Stimulated activated CD4-positive, alpha-beta T cell treated with anti-CD3 and anti-CD28 coated beads, Interleukin-4, amount 100 ng/mL, for 4 hours (primary cell): ENCODE data around the gene ERFE.
"Not testable (repeated sequence)": the region's sequence is repeated elsewhere in the genome, so short reads cannot be mapped to it uniquely, and the experiment has no call there.

Experiments
- DNase-seq, 2 experiments: peaks; one replicate each; pipeline ENCODE4 v3.0.0-alpha.2; 2020

The ERFE gene

DNA sequence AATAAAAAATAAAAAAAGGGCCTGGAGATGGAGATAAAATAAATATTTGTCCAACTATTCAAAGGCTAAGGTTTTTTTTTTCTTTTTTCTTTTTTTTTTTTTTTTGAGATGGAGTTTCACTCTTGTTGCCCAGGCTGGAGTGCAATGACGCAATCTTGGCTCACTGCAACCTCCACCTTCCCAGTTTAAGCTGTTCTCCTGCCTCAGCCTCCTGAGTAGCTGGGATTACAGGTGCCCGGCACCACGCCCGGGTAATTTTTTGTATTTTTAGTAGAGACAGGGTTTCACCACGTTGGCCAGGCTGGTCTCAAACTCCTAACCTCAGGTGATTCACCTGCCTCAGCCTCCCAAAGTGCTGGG lies 12.3 kb downstream of the ERFE start:
- not testable (repeated sequence) for DNase-seq

DNA sequence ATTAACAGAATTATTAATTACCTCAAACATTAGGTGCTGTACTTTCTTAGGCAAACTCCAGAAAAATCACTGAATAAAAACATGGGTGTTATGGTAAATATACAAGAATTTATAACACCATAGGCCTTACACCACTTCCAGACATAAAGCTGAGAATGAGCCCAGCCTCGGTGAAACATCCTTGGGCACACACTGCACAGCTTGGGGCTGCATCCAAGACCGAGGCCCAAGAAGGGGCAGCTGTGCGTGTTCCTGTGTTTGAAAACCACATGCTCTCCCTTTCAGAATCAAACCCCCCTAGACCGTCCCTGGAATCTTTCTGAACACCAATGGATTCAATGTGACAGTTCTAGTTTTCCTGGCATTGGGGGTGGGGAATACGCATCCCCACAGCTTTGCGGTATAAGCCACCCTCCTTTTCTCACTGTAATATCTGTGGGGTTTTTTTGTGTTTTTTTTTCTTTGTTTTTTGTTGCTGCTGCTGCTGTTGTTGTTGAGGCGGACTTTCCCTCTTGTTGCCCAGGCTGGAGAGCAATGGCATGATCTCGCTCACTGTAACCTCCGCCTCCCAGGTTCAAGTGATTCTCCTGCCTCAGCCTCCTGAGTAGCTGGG lies 12.9 kb downstream of the ERFE start:
- no peak for DNase-seq

DNA sequence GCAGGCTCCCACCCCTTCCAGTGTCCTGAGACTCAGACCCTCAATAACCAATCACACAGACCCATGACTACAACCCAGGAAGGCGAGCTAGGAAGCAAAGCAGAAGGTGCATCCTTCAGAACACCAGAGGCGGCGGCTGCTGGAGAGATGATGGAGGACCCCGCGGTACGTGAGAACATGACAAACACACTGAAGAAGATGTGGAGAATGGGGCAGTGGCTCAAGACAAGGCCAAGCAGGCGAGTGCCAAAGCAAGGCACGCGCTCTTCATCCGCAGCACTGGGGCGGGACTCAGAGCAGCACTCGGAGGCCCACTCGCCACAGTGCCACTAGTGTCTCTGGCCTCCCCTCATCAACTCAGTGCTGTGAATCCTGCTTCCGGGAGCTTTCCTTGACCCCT lies 13.7 kb downstream of the ERFE start:
- no peak for DNase-seq

DNA sequence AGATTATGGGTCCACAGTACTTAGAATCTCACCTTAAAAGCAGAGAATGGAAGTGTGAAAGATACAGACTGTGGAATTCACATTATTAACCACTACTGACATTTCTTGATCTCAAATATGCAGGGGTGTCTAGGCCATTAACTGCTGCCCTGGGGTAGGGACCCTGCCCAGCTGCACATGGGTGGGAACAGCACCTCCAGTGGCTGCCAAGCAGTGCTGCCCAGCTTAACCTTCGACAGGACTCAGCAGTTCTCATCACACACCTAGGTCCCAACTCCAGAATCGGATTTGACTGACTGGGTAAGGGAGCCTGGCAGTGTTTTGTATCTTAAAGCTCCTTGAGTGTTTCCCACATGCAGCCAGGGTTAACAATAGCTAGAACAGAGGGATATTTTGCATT lies 14.9 kb downstream of the ERFE start:
- DNase-seq: no peak

DNA sequence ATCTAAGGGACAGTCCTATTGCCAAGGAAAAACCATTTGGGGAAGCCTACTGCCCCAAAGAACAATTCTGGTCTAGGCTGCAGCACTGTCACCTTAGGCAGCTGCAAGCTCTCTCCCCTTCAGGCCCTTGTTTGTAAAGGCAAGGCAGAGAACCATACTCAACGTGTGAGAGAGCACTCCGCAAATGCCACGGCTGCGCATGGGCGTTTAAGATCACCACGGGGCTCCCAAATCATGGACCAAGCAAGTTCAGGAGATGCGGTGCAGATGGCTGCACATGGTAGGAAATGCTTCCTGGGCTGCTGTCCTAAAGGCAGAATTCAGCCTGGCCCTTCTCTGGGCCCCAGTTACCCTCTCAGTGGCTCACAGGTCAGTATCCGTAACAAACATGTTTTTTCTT lies 15.5 kb downstream of the ERFE start:
- DNase-seq: no peak

DNA sequence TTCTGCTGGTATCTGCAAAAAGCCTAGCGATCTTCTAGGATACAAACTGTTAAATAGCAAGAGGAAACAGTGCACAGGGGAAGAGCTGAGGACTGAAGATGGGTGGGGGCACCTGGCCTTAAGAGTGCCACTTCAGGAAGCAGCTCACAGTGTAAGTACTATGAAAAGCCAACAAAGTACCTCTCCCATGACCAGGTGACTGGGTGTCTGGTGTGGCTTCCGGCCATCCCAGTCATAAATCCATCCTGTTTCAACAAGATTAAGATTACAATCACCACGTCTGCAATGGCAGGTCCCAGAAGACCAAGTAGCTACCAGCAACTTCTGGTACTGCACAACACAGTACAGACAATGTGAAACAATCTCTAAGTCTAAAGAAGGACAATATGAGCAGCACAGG lies 15.9 kb downstream of the ERFE start:
- DNase-seq: no peak

DNA sequence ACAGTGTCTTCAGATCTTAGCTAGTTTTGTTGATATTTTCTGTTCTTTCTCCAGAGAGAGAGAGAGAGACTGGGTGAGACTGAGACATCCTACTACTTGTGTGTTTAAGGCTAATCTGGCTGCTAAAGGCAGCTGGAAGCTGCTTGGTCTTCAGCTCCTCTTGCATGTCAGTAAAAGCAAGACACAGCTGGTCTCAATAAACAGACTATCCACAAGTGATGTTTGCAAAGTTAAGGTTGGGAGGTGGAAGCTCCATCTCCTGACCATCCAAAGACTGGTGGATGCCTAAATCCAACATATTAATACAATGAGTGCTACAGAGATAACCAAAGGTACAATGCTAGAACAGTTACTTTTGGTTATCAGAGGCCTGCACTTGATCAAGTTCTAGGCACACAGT lies 17.8 kb downstream of the ERFE start:
- DNase-seq: no peak

DNA sequence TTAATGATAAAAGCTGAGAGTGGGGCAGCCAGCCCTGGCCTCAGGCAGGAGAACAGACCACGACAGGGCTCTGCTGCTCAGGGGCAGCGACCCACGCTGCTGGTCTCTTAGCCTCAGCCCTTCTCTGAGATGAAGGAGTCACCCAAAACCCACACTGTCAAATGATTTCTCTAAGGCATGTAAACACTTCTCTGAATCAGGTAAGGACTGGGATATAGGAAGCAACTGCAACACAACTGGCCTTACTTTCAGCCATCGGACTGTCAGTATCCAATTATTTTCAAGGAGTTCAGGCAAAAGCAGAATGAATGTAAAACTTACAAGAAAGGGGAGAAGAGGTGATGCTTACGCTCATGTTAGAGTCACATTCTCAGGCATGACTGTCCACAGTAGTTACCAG lies 21.8 kb downstream of the ERFE start:
- DNase-seq: no peak

DNA sequence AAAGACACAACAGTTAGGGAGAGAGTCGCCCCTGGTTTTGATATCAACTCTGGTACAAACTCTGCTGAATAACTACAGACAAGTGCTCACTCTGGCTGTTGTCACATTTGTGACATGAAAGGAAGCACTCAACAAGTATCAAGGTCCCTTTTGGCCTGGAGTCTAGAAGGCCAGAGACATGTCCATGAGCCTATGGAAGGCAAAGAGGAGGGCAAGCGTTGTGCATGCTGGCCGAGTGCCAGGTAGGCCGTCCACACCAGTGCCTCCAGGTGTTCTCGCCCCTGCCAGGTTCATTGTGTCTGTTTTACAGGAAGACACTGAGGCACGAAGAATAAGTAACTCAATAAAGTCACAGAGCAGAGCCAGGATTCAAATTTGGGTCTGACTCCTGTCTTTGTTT lies 23.6 kb downstream of the ERFE start:
- DNase-seq: no peak

DNA sequence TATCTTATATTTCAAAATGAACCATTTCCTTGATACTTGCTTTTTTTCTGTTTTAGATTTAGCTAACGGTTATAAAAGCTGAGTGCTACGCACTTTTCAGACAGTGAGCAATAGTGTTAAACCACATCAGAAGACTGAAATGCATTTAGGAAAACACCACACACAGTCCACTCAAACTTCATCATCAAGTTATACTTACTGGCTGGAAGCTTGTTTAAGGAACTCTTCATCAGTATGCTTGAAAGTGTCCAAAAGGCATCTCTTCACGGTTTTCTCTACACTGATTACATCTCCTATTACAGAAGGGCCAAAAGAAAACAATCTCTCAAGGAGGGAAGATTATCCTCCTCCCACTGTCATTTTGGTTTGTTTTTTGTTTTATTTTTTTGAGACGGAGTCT lies 25.1 kb downstream of the ERFE start:
- DNase-seq: no peak

DNA sequence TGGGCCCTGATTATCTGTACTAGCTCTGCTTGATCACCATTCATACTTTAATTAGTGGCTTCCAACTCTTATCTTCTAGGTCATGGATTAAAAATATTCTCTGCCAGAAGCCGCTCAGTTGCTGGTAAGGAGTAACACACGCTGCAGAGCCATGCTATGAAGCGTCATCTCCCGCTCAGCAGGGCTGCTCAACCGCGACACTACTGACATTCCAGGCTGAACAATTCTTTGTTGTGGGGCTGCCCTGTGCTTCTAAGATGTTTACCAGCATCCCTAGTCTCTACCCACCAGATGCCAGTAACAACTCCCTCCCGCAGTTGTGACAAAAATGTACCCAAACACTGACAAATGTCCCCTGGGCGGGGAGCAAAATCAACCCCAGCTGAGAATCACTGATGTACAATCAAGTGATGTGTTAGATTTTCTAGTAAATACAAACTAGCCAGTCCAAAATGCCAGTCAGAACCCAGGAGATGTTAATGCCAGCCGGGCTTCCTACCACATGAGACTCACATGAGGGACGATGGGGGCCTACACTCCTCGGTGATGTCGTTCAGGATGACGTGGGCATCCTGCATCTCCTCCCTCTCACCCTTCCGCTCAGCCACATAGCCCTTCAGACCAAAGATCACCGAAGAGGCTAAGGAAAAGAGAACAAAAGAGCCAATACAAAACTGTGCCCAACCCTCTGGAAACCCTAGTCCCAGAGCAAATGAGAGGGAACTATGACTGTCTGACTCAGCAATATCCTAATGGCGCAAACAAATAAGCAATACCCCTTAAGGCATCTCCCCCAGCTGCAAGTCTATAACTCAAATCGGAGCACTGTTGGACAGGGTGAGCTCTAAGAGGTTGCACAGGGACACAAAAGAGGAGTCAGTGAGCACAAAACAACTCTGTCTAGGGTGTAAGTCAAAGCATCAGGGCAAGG lies 29.1 kb downstream of the ERFE start:
- no peak for DNase-seq

DNA sequence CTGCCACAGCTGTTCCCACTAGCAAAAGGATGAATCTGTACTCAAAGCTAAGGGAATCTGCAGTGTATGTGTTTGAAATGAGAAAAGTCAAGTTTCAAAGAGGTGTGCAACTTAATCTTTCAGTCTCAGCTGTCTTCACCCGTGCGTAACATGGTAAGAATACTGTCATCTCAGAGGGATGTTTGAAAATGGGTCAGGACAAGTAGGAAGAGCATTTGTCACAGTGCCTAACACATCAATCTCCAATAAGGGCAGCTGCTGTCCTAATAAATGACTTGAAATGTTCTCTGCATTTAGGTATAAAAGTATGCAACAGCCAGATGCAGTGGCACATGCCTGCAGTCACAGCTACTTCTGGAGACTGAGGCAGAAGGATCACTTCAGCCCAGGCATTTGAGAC lies 31.7 kb downstream of the ERFE start:
- no peak for DNase-seq

DNA sequence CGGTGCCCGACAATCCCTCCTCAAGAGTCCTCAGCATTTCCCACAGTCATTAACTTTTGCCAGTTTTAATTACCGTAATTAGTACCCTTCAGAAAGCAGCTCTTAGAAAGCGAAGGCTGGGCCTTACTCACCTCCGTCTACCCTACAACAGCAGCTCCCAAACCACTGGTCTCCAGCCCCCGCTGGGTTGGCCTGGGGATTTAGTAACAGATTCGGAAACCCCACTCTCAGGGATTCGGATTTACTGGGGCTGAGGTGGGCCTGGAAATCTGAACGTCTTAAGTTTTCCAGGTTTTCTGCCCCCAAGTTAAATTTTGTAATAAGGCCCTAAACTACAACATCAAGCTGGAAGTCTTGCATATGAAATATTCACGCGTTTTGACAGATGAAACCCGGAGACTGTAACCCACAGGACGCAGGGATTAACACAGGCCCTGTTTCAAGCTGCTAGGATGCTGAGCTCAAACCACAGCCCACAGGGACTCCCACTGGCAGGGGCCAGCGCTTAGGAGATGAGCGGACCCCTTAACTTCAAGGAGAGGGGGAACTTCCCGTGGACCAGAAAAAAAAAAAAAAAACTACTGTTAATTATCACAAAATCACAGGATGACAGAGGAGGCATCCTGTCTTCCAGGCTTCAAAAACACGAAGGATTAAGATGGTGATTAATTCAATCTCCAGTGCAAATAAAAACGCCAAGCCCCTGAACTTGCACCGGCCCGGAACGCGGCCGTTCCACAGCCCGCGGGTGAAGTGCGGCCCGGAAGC lies 43.7 kb downstream of the ERFE start:
- DNase-seq: no peak

DNA sequence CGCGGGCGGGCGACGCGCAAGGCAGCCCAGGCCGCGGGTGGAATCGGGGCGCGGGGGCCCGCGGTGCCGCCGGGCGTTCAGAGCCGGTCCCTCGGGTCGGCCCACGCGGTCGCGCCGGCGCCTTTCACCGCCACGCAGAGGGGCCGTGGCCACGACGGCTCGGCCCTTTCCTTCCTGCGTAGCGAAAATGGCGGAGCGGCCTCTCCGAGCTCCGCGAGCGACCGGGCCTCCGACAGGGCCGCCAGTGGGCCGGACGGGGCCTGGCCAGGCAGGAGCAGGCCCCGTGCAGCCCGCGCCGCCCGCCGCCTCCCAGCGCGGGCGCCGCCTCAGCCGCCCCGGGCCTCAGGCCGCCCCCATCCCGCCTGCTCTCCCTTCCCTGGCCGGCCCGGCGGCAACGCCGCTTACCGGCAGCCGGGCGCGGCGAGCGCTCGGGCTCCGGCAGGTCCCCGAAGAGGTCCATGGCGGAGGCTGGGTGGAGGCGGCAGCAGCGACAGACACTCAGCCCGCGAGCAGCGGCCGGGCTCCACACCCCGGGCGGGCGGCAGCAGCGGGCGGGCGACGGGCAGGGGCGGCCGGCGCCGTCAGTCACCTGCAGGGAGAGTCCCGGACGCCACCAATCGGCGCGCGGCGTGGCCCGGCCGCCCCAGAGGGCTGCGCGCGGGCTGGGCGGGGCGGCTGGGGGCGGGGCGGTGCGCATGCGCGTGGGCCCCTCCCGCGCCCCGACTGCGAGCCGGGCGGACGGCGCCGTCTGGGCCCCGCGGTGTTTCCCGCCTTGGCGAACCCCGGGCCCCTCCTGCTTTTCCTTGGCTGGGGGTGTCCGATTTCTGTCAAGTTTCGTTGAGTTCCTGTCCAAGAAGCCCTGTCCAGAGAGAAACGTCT lies 44.6 kb downstream of the ERFE start, which contains the start of gene ILKAP:
Gene ILKAP (minus strand): TSS at position 602 of the 879 bp plus-strand sequence. CDS start 142 bp downstream, at position 460.
- DNase-seq: peak; percentile 85 to 93

DNA sequence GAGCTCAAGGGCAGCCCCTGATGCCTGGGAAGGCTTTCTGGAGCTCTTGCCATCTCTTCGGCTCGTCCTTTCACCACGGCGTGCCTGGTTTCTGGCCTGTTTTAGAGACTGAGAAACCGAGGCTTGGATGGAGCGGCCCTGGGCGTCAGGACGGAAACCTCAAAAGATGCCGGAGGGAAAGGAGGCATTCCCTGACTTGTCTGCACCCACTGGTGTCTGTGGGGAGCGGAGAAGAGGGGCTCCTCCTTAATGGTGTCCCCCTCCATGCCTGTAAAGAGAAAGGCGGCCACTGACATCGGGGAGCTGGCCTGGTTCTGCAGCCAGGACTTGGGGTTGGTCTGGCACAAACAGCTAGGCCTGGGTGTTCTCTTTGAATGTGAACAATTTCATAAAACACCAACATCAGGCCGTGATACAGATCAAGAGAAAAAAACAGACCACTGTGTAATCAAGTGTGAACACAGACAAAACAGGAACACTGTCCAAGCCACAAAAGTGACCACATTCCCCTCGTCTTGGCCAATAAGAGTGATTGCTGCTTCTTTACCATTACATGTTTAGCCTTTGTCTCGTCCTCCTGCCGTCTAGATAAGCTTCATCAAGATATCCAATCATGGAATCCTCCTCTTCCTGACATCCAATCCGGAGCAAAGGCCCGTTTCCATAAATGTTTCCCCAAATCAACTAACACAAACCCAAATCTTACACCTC lies 45.4 kb downstream of the ERFE start:
- DNase-seq: no peak

DNA sequence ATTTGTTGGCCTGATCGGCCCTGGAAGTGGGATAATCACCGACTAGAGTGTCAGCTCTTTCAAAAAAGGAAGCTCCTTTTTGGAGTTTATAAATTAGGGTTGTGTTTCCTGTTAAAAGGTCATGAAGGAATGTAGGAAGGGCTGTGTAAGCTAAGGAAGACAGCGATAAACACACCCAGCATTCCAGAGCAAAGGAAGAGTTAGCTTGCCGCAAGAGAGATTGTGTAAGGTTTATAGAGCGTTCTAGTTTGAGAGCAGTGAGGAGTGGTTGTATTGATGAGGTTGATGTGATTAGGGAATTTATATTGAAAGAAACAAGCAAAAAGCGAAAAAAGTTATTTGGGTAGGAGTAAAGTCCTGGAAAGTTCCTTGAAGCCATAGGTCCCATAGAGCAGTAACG lies 48.2 kb downstream of the ERFE start:
- no peak for DNase-seq

DNA sequence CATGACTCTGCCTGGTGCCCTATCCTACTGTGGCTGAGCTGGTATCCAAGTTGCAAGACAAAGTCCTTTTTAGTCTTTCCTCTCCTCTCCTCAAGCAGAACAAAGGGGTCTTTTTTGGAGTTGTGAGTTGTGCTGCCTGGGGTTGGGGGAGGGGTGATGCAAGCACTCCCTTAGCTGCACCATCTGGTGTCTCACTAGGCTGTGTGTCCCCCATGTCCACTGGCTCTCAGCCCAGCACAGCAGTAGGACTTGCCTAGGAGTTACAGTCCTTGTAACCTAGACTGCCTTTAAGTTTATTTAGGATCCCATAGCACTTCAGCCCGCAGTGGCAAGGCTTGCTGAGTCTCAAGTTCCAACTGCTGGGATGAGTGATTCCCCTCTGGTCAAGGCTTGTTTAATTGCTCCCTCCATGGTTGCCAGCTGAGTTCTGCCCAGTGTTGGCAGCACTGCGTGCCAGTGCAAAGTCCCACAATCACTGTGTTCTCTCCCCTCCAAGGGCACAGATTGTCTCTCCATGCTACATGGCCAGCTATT lies 57.9 kb downstream of the ERFE start:
- no peak for DNase-seq
